WTC11 (cell line): ENCODE data around the gene TIGIT.

Source experiments
- ZNF317 ChIP-seq: sonication (generic); formaldehyde crosslinking; IDR thresholded peaks from 2 replicates; pipeline ENCODE4 v1.8.1; 2023; ENCODE audit warnings: low read depth, mild to moderate bottlenecking, moderate library complexity, missing genetic modification reagents, borderline replicate concordance
- TF ChIP-seq, protein P1 (sequence below): sonication (generic); formaldehyde crosslinking; IDR thresholded peaks from 2 replicates; pipeline ENCODE4 v1.8.0; 2022; ENCODE audit warnings: mild to moderate bottlenecking, missing genetic modification reagents
- TF ChIP-seq, protein P2 (sequence below): fragments of 250-450 bp; sonication (Bioruptor Pico); IDR thresholded peaks from 2 replicates; pipeline ENCODE4 v2.1.2; 2022; ENCODE audit warnings: mild to moderate bottlenecking, moderate library complexity

DNA sequence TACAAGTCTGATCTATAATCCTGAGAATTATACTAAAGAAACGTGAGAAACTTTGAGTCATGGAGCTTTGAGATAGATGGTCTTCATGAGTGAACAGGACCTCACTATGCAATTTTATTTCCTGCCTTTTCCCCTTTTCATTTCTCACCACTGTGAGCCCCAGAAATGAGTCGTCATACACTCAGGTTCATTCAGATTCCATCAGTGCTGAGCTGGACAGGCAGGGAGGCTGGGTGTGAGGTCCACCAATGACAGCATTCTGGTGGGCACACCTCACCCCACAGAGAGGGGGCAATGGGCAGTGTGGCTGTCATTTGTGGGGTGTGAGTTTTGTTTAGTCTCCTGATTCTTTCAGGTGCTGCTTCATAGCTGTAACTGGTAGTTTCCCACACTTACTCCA lies 16.9 kb downstream of the TIGIT start:
- TF ChIP-seq, protein P1, sequence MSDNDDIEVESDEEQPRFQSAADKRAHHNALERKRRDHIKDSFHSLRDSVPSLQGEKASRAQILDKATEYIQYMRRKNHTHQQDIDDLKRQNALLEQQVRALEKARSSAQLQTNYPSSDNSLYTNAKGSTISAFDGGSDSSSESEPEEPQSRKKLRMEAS (CRISPR knock-in tag) = no peak
- TF ChIP-seq, protein P2, sequence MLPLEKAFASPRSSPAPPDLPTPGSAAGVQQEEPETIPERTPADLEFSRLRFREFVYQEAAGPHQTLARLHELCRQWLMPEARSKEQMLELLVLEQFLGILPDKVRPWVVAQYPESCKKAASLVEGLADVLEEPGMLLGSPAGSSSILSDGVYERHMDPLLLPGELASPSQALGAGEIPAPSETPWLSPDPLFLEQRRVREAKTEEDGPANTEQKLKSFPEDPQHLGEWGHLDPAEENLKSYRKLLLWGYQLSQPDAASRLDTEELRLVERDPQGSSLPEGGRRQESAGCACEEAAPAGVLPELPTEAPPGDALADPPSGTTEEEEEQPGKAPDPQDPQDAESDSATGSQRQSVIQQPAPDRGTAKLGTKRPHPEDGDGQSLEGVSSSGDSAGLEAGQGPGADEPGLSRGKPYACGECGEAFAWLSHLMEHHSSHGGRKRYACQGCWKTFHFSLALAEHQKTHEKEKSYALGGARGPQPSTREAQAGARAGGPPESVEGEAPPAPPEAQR (CRISPR knock-in tag) = no peak
- TF ChIP-seq ZNF317 (CRISPR knock-in tag) = no peak
